ENCODE results near the gene TNP1.

Gene TNP1

DNA sequence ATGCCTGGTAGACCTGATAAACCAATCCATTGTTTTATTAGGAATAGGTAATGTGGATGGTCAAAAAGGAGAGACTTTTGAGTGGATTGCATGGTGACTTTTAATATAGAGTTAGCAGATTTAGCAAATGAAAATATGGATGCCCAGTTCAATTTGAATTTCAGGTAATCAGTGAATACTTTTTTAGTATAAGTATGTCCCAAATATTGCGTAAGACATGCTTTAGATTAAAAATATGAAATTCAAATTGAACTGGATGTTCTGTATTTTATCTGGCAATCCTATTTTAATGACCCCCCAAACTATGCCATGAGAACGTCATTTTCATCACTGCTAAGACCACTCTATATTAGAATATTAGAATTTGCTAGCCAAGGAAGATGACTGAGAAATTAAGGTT lies 30.3 kb upstream of the TNP1 start:
- H3K4me2 ChIP-seq = no peak overlapping the region
- no peaks in the 10 kb centered on the region for H3K36me3 ChIP-seq
- H3K27ac ChIP-seq = no peak overlapping the region
- no peak overlapping the region for H3K9ac ChIP-seq
- no peaks in the 10 kb centered on the region for H3K4me1 ChIP-seq
- H4K20me1 ChIP-seq = no peaks in the 10 kb centered on the region
- no peaks in the 10 kb centered on the region for H3K27me3 ChIP-seq
- peak in 5 of 11 experiments; percentile 20 to 70 (median 40); a peak in 4 of 22 replicates for TF ChIP-seq Cebpa-rat (IDR thresholded peaks at IDR 0.05)
- peaks cover 0 to 14% (median 6%) of the 10 kb centered on the region in 11 experiments; a peak in 12 of 22 replicates for H3K9me3 ChIP-seq (replicated peaks in 1 of 11)
- H3K4me3 ChIP-seq = no peak overlapping the region

DNA sequence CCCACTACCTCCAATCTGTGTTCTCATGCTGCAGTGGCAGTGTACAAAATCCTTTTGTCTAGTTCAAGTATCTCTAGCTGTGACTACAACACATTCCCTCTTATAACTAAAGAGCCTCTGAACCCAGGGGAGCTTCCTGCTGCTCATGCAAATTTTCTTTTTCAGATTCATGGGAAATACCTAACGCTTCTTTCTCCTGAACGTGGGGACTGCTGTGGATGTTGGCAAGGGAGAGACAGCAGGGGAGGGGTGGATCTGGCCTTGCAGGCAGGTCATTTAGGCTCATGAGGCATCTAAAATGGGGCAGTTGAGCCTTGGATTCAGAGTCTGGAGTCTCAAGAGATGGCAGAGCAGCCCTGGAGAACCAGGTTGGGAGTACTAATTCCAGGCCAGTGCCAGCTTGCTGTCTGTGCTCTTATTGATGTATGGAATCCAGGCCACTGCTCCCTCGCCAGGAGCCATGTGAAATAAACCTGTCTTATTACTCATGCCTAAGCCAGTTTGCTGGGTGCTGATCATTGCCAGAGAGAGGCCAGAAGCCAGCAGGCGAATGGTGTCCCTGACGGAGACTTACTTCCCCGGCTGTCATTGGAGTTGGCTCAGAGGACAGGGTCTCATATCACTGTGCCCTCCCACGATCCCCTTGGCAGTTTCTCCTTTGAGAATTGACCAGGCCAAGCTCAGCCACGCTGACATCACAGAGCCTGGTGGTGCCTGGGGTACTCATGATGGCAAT lies 29.2 kb upstream of the TNP1 start:
- no peaks in the 10 kb centered on the region for H4K20me1 ChIP-seq
- peaks cover 0 to 18% (median 8%) of the 10 kb centered on the region in 11 experiments; a peak in 12 of 22 replicates for H3K9me3 ChIP-seq (replicated peaks in 1 of 11)
- TF ChIP-seq Cebpa-rat (IDR thresholded peaks at IDR 0.05) = no peak
- H3K27me3 ChIP-seq = no peaks in the 10 kb centered on the region
- no peak overlapping the region for H3K9ac ChIP-seq
- H3K4me2 ChIP-seq = no peak overlapping the region
- H3K36me3 ChIP-seq = no peaks in the 10 kb centered on the region
- no peak overlapping the region for H3K4me3 ChIP-seq
- 0 out of 20 replicates have a peak, but pooled peaks cover 0 to 4% (median 0%) of the 10 kb centered on the region in 10 experiments for H3K4me1 ChIP-seq
- H3K27ac ChIP-seq = no peak overlapping the region

DNA sequence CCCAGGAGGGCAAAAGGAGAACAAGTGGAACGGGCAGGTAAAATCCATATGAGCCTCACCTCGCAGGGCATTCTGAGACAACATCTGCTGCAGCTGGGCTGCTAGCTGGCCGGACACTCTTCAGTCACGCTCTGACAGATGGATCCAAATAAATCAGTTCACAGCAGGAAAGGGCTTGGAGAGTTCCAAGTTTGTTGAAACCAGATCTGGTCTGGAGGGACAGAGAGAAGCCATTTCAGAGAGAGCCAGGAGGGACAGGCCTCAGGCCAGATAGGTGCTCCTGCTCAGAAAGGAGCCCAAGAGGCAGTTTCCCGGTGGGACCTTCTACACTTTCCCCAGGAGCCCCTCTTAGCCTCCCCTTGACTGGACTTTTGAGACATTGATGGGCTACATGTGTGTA lies 28.2 kb upstream of the TNP1 start:
- Histone ChIP-seq H3K27ac (no peak overlapping the region), H3K4me3 (no peak overlapping the region), H4K20me1 (no peaks in the 10 kb centered on the region), H3K4me2 (no peak overlapping the region), H3K4me1 (0 out of 20 replicates have a peak, but pooled peaks cover 0 to 6% (median 0%) of the 10 kb centered on the region in 10 experiments), H3K27me3 (no peaks in the 10 kb centered on the region), H3K36me3 (no peaks in the 10 kb centered on the region), H3K9ac (no peak overlapping the region), H3K9me3 (replicated peaks in 1 of 11) (peaks cover 0 to 18% (median 8%) of the 10 kb centered on the region in 11 experiments; a peak in 12 of 22 replicates)
- no peak for TF ChIP-seq Cebpa-rat (IDR thresholded peaks at IDR 0.05)

DNA sequence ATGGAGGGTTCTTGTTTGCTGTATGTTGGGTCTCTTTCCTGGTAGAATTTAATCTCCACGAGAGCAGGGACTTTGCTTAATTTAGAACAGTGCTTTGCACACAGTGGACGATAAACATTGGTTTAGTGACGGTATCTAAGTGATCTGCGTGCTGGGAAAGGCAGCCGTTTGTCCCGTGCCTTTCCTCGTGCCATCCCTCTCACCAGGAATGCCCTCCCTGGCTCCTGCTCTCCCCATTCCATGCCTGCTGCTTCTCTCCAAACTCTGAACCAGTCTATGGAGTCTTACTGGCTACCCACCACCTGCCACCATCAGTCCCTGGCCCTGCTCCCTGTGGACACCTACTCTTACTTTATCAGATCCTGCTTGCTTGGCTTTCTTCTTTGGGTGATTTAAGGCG lies 27.3 kb upstream of the TNP1 start:
- H3K27ac ChIP-seq = no peak overlapping the region

DNA sequence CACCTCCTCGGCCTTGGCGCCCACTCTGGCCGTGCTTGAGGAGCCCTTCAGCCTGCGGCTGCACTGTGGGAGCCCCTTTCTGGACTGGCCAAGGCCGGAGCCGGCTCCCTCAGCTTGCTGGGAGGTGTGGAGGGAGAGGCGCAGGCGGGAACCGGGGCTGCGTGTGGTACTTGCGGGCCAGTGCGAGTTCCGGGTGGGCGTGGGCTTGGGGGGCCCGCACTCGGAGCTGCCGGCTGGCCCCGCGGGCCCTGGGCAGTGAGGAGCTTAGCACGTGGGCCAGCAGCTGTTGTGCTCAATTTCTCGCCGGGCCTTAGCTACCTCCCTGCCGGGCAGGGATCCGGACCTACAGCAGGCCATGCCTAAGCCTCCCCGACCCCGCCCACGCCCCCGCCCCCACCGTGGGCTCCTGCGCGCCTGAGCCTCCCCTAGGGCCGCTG lies 25.3 kb upstream of the TNP1 start:
- Histone ChIP-seq H3K27ac (no peak overlapping the region), H3K4me3 (no peak overlapping the region), H3K4me1 (peaks cover 0 to 14% (median 2%) of the 10 kb centered on the region in 10 experiments; a peak in 7 of 20 replicates), H3K36me3 (no peaks in the 10 kb centered on the region), H3K9ac (no peak overlapping the region), H3K27me3 (no peaks in the 10 kb centered on the region), H3K9me3 (replicated peaks in 1 of 11) (peaks cover 0 to 18% (median 5%) of the 10 kb centered on the region in 11 experiments; a peak in 10 of 22 replicates), H4K20me1 (no peaks in the 10 kb centered on the region), H3K4me2 (no peak overlapping the region)
- no peak for TF ChIP-seq Cebpa-rat (IDR thresholded peaks at IDR 0.05)

More for the DNA sequence above, 27.3 kb upstream of the TNP1 start:
- no peak for TF ChIP-seq Cebpa-rat (IDR thresholded peaks at IDR 0.05)
- no peaks in the 10 kb centered on the region for H3K27me3 ChIP-seq
- no peaks in the 10 kb centered on the region for H3K36me3 ChIP-seq
- no peak overlapping the region for H3K4me3 ChIP-seq
- no peak overlapping the region for H3K9ac ChIP-seq
- peaks cover 0 to 18% (median 8%) of the 10 kb centered on the region in 11 experiments; a peak in 12 of 22 replicates for H3K9me3 ChIP-seq (replicated peaks in 1 of 11)
- no peaks in the 10 kb centered on the region for H4K20me1 ChIP-seq
- no peak overlapping the region for H3K4me2 ChIP-seq
- H3K4me1 ChIP-seq = 0 out of 20 replicates have a peak, but pooled peaks cover 0 to 6% (median 0%) of the 10 kb centered on the region in 10 experiments

DNA sequence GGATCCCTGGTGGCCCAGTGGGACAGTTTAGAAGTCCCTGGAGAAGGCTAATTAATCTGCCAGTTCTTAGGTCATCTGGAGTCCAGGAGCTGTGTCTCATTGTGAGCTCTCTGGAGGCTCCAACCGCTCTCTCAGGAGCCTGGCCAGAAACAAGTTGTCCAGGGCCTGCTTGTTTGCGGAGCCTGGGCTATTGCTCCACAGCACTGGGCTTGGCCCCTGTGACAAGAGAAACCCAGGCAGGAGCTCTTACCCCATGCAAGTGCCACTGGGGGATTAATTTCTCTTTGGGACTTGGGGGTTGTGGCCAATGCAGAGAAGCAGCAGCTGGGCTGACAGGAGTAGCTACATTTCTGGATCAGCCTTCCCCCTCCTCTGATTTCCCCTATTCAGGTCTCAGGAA lies 24.5 kb upstream of the TNP1 start:
- H3K36me3 ChIP-seq = no peaks in the 10 kb centered on the region
- H3K27ac ChIP-seq = no peak overlapping the region; a peak in 1 of 22 replicates

DNA sequence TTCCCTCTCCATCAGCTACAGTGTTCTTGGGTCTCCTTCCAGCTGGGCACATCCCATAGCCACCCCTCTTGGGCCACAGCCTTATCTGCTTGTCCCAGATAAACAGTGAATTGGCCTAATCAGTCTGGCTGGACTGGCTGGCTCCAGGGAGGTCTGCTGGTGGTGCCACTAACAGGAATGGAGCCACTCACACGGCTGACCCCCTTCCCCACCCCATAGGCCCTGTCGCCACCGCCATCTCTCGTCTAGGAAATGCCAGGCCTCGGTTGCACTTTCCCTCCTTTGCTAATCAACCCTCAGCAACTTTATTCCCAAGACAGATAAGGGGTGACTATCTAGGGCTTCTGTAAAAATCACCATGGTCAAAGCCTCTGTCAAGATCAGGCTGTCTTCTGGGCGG lies 23.0 kb upstream of the TNP1 start:
- peaks cover 0 to 18% (median 5%) of the 10 kb centered on the region in 11 experiments; a peak in 10 of 22 replicates for H3K9me3 ChIP-seq (replicated peaks in 1 of 11)
- no peak for TF ChIP-seq Cebpa-rat (IDR thresholded peaks at IDR 0.05)

More for the DNA sequence above, 24.5 kb upstream of the TNP1 start:
- H3K4me1 ChIP-seq = peaks cover 0 to 19% (median 3%) of the 10 kb centered on the region in 10 experiments; a peak in 7 of 20 replicates
- H3K4me2 ChIP-seq = peak overlapping the region in 1 of 11 experiments; percentile 2; a peak in 1 of 22 replicates
- no peak overlapping the region for H3K9ac ChIP-seq
- no peak overlapping the region for H3K4me3 ChIP-seq
- H3K9me3 ChIP-seq (replicated peaks in 1 of 11) = peaks cover 0 to 18% (median 5%) of the 10 kb centered on the region in 11 experiments; a peak in 10 of 22 replicates
- no peaks in the 10 kb centered on the region for H4K20me1 ChIP-seq
- no peaks in the 10 kb centered on the region for H3K27me3 ChIP-seq
- no peak for TF ChIP-seq Cebpa-rat (IDR thresholded peaks at IDR 0.05)

DNA sequence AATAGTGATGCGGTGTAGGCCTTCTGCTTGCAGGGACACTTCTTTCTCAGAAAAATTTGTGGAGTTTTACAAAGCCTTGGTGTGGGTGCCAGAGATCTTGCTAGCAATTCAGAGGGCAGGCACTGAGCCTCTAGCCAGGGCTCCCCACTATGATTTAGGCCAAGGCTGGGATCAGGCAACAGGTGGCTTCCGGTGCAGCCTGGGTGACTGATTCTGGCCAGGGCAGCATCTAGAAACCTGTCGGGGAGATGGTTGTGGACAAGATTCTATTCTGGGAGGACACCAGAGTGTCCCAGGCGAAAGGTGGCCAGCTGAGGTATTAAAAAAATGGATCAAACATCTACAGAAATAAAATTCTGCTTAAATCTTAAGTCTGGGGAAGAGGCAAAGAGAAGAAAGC lies 21.5 kb upstream of the TNP1 start:
- peaks cover 0 to 17% (median 5%) of the 10 kb centered on the region in 11 experiments; a peak in 10 of 22 replicates for H3K9me3 ChIP-seq (replicated peaks in 1 of 11)
- H3K27me3 ChIP-seq = no peaks in the 10 kb centered on the region
- H3K36me3 ChIP-seq = no peaks in the 10 kb centered on the region
- H3K4me2 ChIP-seq = peak overlapping the region in 3 of 11 experiments; percentile 1 to 64 (median 32); a peak in 4 of 22 replicates
- H3K27ac ChIP-seq = no peak overlapping the region
- H3K9ac ChIP-seq = no peak overlapping the region
- no peaks in the 10 kb centered on the region for H4K20me1 ChIP-seq
- no peak overlapping the region for H3K4me3 ChIP-seq
- TF ChIP-seq Cebpa-rat (IDR thresholded peaks at IDR 0.05) = no peak
- H3K4me1 ChIP-seq = peaks cover 0 to 19% (median 3%) of the 10 kb centered on the region in 10 experiments; a peak in 7 of 20 replicates

More for the DNA sequence above, 23.0 kb upstream of the TNP1 start:
- Histone ChIP-seq H3K4me2 (no peak overlapping the region), H3K27ac (no peak overlapping the region), H3K27me3 (no peaks in the 10 kb centered on the region), H3K4me3 (no peak overlapping the region), H4K20me1 (no peaks in the 10 kb centered on the region), H3K36me3 (no peaks in the 10 kb centered on the region), H3K9ac (no peak overlapping the region), H3K4me1 (peaks cover 0 to 19% (median 3%) of the 10 kb centered on the region in 10 experiments; a peak in 7 of 20 replicates)

DNA sequence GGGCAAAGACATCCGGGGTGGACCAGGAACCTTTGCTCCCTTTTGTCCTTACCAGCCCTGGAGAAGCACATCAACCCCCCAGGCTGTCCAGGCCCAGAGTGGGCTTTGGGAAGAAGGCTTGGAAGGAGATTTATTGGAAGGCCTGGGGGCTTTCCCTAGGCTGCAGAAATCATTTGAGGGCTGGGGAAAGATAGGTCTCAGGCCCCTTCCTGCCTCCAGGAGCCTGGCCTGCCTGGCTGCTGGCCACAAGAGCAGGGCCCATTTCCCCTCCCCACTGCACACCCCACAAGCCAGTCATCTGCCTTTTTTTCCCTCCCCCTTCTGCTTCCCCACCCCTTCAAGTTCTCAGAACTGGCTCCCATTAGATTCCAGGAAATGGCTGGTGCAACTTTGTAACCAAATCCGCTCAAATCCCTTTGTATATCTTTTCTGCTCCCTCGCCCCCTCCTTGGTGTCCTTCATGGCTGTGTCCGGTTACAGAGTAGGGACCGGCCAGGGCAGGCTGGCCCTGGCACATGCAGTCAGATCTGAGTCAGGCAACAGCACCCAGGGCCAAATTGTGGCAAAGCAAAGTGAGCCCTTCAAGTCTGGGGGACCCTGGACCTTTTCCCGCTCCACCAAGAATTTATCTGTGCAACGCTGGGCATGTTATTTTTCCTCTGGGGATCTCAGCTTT lies 20.8 kb upstream of the TNP1 start:
- Histone ChIP-seq H3K27ac (no peak overlapping the region), H3K27me3 (no peaks in the 10 kb centered on the region), H3K4me3 (no peak overlapping the region), H4K20me1 (no peaks in the 10 kb centered on the region), H3K4me1 (peaks cover 0 to 19% (median 3%) of the 10 kb centered on the region in 10 experiments; a peak in 7 of 20 replicates), H3K9me3 (replicated peaks in 1 of 11) (peaks cover 0 to 11% (median 5%) of the 10 kb centered on the region in 11 experiments; a peak in 10 of 22 replicates), H3K9ac (no peak overlapping the region), H3K4me2 (peak overlapping the region in 5 of 11 experiments; percentile 1 to 64 (median 32); a peak in 9 of 22 replicates), H3K36me3 (no peaks in the 10 kb centered on the region)
- TF ChIP-seq Cebpa-rat (IDR thresholded peaks at IDR 0.05) = no peak
